GM21737 (cell line): ENCODE results near the gene ARID3B.
"Not testable (repeated sequence)": the region's sequence is repeated elsewhere in the genome, so short reads cannot be mapped to it uniquely, and the experiment has no call there.

Source experiments
- ATAC-seq: cut with Tn5 transposase; IDR thresholded peaks from one replicate; pipeline ENCODE4 v1.9.1; 2021; ENCODE audit warnings: mild to moderate bottlenecking, moderate library complexity; ENCODE audit not compliant: unreplicated experiment

ARID3B gene

DNA sequence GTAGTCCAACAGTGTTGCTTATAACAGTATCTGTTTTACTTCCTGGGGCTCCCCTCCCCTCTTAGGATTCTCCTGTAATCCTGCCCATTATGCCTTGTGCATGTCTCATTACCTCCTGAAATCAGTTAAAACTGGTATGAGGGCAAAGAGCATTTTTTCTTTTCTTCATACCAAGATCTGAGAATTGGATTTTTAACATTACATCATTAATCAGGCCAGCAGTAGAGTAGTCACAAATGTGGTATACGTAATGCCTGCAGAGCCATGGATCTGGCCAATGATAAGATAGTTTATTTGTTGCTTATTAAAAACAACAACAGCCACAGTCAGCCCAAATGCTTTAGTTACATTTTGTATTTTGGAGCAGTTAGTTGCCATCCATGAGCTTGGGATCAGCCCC lies 23.2 kb downstream of the ARID3B start:
- ATAC-seq: no peak

DNA sequence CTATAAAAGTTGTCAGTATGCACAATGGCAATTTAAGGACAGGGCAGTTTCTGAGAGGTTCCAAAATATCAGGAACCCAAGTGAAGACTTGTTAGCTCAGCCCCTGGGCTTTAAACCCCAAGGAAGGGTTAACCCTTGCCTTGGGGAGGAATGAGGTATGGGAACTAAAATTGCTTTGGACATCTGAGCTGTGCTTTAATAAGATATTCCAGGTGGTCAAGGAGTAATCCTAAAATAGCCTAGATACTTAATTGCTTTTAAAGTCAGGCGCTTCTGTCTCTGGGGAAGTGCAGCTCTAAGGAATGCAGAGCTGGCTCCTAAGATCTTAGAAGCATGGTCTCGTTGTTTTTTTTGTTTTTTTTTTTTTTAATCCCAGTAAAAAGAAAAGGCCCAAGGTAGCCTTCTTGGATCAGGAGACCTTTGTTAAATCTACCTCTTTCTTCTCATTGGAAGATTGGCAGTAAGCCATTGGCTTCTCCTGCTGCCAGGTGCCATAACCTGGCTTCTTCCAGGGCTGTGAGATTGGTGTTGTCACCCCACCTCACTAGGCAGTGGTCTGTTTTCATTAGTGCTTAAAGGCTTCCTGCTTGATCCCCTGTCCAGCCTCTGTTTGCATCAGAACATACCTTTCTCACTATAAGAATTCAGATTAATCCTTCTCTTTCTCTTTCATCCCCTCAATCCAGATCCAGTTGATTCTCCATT lies 24.5 kb downstream of the ARID3B start:
- ATAC-seq: no peak

DNA sequence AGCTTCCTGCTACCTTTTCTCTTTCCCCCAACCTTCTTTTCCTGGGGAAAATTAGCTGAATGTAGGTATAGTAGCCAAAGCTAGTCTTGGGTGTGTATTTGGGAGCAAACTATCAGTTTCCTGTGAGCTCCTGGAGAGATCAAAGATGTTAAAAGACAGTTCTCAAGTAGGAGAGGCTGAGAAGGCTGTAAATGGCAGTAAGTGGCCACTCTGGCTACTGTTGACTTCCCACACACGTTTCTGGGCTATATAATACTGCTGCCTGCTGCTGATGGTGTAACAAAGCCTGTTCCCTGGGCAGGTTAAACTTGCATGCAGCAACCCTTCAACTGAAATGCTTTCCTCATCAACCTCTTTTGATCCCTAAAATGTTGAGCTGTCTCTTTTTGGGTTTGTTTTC lies 27.6 kb downstream of the ARID3B start:
- no peak for ATAC-seq

DNA sequence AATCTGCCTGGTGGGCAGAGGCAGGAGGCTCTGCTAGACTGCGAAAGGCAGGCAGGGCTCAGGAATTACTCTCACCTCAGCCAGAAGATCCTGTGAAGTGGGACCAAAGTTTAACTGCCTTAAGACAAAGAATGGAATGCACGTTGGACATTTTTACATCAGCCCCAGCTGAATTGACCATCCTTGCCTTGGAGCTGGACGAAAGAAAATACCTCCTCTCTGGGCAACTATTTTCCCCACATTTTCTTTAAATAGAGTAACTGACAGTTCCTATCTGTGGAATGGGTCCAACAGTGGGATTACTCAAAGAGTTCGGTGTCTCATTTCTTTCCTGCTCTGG lies 28.7 kb downstream of the ARID3B start:
- ATAC-seq: no peak

DNA sequence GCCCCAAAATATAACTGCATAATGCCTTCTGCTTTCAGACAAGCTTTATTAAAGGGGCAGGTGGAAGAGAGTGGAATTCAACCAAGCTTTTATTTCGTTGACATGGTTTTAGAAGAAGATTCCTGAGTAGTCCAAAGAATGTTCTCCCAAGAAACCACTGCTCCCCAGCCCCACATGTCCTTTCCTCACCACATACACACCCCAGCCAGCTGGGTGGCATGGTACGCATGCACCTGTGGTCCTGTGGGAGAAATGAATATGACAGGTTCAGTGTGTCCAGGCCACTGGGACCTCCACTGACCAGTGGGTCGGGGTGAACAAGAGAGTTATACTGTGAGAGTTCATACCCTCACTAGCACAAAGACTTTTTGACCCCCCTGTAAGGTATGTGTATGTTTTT lies 30.2 kb downstream of the ARID3B start:
- no peak for ATAC-seq

DNA sequence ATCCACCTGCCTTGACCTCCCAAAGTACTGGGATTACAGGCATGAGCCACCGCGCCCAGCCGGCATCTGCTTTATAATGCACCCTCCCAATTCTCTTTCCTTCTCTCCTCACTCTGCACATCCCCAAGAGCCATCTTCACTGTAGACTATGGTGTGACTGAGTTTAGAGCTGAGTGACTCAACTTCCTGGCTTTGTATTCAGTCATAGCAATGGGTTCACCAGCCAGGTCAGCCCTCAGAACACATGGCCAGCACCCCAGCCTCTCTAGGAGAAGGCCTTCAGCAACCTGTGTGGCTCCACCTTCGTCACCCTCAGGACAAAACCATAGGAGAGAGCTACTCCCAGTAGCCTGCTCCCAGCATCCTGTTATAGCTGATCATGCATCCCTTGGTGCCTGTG lies 33.0 kb downstream of the ARID3B start:
- ATAC-seq: no peak

DNA sequence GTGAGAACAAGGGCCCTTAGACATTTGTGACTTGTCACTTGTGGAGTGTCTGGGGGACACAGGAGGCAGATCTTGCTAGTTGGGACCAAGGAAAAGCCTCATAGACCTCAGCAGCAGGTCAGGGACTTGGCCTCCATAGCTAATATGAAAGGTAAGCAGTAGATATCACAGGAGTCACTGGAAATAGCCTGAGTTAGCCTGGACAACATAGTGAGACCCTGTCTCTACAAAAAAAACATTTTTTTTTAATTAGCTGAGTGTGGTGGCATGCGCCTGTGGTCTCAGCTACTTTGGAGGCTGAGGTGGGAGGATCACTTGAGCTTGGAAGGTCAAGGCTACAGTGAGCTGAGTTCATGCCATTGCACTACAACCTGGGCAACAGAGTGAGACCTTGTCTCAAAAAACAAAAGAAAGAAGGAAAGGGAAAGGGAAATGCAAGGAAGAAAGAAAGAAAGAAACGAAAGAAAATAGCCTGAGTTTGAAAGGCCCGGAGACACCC lies 37.5 kb downstream of the ARID3B start:
- no peak for ATAC-seq

DNA sequence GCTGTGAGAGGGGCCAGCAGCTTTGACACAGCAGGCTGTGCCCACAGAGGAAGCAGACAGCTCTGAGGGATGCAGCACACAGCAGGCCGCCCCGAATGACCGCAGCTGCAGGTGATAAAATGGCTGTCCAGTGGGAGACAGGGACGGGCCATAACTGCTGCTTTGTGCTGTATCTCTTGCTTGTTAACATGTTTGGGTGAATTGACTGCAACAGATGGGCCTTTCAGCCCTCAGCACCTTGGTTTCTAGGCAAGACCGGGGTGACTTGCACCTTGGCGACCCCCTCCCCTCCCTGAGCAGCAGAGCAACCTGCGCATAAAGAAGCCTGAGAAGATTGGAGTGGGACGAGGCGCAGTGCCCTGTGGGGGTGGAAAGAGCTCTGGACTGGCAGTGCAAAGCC lies 38.0 kb downstream of the ARID3B start:
- no peak for ATAC-seq

DNA sequence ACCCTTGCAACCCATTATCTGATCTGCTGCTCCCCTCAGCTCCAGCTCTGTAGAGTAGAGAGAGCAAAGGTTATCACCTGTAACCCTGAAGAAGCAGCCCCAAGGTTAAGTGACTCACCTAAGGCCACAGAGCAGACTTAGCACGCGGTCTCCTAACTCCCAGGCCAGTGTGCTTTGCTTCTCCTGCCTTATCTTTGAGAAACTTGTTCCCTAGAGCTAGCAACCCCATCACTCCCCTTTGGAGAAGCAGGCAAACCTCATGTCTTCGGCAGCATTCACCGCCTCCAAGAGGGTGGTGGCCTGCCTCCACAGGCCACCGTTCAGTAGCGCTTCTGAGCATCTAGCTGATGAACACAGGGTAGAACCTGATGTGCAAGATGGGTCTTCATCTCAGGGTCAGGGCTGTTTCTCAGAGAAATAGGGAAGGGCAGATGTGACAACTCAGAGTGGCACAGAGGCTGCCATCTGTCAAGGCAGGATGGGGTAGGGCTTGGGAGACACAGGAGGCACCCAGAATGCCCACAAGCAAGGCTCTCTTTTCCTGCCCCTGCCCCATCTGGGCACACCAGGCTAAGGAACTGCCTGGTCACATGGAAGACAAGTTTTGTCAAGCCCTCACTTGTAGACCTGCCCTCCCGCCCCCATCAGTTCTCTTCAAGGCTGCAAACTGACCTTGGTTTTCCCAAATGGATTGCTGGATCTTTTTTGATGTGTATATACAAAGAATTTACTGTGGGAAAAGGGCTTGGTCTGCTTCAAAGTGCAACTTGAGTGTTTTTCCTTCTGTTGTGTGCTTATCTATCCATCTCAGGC lies 39.7 kb downstream of the ARID3B start:
- ATAC-seq: no peak

DNA sequence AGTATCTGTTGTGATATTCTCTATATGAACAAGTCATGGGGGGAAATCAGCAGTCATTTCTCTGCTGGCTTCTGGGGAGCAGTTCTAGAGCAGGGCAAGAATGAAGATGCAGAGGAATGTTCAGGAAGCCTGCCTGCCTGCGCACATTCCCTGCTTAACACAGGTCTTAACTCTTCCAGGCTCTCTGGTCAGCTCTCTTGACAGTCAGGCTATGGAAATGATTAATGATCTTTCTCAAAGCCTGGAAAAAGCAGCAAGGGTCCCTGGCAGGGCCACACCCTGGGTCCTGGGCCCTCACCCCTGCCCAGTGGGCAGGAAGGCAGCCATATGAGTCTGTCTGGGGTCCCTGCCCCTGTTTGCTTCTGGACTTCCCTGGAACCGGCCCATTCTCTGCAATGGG lies 43.2 kb downstream of the ARID3B start:
- no peak for ATAC-seq

DNA sequence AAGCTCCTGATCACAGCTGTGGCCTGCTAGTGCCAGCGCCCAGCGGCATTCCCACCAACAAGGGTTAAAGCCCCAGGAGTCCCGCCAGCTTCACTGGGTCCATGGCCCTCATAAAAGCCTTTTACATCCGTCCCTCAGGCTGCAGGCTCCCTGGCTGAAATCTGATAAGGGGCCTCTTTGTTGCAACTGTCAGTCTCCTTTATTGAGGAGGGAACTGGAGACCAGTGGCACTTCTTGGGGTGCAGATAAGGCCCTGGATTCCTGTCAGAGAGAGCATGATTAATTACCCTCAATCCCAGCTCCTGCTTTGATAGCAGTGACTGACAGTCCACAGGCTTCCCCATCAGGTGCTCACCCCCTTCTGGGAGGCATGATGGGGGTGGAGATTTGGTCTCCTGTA lies 43.8 kb downstream of the ARID3B start:
- no peak for ATAC-seq

DNA sequence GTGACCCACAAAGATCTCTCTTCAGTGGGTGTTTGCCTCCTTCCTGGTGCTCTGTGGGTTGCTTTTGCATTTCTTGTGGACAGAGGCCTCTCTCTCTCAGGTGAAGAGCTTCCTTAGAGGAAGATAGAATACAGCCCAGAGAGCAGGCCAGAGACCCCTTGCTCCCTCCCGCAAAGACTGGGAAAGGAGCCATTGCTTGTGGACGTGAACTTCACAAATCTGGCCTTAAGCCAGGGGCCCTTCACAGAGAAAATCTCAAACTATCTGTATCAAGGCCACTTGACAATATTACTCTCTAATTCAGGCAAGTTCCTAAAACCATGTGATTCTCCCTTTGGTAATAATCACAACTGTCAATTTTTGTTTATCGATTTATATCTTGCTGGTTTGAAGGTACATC lies 44.2 kb downstream of the ARID3B start:
- no peak for ATAC-seq

DNA sequence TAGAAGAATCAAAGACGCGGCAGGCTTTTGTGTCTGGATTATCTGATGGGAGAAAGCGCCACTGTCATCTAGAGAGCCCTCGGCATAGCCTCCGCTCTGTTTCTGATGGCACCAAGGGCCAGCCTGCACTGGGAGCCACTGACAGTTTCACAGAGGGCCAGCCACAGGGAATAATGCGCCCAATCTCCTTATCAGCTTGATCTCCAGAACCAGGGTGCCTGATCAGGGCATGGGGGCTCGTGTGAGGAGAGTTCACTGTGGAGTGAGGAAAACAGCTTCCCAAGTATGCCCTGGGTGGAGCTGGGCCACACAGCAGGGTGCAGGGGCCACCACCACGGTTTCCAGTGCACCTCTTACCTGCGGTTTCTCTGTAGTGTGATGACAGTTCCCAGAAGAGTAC lies 44.8 kb downstream of the ARID3B start:
- no peak for ATAC-seq

DNA sequence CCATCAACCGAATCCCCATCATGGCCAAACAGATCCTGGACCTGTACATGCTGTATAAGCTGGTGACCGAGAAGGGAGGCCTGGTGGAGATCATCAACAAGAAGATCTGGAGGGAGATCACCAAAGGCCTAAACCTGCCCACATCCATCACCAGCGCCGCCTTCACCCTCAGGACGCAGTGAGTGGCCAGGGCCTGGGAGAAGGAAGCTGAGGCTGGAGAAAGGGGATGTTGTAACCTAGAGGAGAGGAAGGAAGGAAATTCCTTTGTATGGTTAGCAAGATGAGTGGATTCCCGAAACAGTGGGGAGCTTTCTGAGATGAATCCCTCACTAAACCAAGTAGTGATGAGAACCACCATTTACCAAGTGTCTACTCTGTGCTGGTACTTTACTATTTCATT lies 48.8 kb downstream of the ARID3B start:
- no peak for ATAC-seq

DNA sequence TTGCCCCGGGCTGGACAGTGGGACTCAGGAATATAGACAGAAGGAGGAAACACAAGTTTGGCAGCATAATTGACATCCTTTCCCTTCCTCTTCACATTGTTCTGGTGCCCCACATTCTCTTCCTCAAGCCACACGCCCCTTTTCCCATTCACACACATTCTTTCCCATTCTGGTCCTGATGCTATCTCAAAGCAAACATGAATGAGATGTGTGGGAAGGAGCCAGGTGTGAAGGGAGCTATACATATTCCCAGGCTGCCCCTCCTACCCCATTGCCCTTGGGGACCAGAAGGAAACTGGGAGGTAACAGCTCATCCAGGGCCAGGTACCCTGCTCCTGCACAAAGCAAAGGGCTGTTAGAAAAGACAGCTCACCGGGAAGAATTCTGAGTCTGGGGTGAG lies 51.2 kb downstream of the ARID3B start:
- no peak for ATAC-seq

DNA sequence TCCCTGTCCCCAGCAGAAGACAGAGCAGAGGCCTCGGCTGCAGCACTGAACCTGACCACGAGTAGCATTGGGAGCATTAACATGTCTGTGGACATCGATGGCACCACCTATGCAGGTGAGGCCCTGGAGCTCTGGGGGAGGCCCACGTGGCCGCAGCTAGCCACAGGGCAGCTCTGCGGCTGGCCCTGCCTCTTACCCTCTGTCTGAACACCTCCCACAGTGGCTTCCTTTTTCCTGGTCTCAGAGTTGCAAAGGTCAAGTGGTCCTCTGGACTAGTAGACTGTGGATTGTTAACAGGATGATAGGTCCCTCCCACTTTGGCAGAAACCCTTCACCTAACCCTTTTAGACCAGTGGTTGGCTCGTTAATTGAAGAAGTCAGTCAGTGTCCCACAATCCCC lies 52.1 kb downstream of the ARID3B start:
- no peak for ATAC-seq

DNA sequence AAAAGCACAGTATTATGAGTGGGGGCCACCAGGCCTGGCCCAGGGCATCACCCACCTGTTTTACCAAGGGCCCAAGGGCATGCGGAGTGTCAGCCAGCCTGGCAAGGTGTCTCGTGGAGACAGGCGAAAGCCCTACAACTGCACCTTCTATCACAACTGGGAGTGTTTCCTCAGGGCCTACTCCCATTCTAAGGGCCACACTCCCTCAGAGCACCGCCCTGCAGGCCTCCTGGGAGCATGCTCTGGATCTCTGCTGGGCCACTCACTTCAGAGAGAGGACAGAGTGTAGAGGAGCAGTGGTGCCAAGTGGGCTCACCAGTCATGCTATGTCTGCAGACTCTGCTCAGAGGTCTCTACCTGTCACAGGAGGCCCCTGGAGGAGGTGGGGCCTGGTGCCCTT lies 53.4 kb downstream of the ARID3B start:
- ATAC-seq: no peak

DNA sequence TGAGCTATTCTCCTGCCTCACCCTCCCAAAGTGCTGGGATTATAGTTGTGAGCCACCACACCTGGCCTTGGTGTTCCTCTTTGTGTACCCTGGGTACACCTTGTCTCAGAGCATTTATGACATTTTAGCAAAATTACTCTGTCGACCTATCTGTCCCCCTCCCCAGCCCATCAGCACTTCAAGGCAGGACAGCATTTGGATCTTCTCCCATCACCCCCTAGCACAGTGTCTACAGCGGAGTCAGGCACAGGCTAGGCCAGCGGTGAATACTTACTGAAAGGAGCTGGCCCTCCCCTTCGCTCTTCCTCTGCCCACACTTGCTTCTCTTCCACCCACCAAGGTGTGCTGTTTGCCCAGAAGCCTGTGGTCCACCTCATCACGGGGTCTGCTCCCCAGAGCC lies 54.3 kb downstream of the ARID3B start:
- no peak for ATAC-seq

DNA sequence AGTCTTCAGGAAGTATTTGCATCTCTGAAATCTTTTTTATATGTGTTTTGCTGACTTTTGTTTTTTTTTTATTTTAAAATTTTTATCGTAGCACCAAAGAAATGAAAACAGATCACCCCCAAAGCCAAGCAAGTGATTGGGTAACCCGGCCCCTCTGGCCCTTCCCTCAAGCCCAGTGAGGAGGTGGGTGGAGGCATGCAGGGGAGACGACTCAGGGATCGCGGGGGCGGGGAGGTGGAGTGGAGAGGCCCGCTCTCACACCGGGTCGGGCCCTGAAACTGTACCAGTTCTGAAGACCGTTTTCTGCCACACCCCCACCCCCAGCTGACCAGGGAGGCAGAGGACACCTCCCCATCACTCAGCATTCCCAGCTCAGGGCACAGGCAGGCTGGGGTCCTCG lies 55.7 kb downstream of the ARID3B start:
- not testable (repeated sequence) for ATAC-seq

DNA sequence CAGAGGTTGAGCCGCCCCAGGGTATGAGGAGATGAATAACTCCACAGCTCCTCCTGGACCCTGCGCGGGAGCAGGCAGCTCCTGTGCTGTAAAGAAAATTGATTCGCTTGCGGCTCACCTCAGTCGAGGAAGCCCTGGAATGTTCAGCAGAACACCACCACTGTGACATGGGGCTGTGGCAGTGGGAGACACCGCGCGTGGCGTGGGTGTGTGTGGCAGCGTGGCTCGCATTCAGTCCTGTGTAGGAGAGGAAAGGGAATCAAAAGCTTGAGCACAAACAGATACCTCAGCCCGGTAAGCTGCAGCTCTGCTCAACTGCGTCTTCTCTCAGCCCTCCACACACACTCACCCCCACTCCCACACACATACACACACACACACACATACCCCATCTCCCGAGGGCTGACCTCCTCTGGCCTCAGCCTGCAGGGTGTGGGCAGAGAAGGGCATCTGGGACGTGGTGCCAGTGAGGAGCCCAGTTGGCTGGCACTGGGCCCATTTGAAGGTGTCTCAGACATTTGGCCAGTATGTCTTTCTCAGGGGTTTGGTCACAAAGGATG lies 56.2 kb downstream of the ARID3B start:
- ATAC-seq: not testable (repeated sequence)

DNA sequence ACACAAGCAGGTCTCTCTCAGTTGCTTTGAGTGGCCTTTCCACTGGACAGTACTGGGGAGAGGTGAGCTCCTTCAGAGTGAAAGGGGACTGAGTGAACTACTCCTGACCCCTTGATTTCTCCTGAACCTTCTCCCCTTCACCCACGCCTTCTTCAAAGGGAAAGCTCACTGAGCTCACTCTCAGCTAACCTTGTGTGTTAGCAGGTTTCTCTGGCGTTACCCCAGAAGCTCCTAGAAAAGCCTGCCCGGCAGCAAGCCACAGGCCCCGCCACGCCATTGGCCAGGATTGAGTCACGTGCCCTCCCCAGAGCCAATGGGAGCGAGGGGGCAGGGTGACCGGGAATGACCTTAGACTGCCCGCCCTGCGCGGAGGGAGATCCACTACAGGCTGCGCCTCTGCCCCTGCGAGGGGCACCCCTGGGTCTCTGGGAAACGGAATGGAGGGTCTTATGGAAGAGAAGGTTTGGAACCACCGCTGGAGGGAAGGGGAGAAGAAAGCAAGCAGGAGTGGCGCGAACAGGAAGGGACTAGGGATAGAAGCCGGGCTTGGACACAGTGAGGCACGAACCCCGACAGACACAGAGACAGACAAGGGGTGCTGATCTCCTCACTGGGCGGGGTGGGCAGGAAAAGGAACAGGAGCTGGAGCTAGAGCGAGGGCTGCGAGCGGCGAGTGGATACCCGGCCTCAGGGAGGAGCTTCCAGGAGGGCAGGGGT lies 57.3 kb downstream of the ARID3B start:
- peak; percentile 85 for ATAC-seq

DNA sequence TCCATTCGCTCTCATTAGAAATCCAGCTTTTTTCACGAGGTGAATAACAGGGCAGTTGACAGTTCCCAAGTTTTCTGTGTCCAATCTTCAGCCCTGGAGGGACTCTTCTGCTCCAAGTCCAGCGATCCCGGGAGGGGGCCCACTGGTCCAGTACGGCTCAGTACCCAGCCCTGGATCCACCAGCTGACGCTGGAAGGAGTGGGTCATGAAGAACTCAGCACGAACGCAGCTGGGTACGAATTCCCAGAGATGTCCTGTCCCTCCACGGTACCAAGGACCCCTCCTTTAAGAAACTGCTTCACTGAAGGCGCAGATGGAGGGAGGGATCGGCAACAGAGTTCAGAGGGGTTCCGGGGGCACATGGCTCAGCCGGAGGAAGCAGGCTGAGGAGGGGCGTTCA lies 58.1 kb downstream of the ARID3B start:
- no peak for ATAC-seq
